KOPT-K1 (cell line): ENCODE measurements around the gene ERC2.
"Not testable (repeated sequence)": the region's sequence is repeated elsewhere in the genome, so short reads cannot be mapped to it uniquely, and the experiment has no call there.

Source experiments
- H3K27ac ChIP-seq: fragments of 200-600 bp; sonication (generic); 2 replicates; pipeline ENCODE4 v1.5.1; 2016; ENCODE audit warnings: antibody characterized with exemption, mild to moderate bottlenecking, low read depth, low read length; ENCODE audit not compliant: poor library complexity, severe bottlenecking
- H3K36me3 ChIP-seq: fragments of 200-600 bp; sonication (generic); 2 replicates; pipeline ENCODE4 v1.5.1; 2017; ENCODE audit warnings: antibody characterized with exemption, mild to moderate bottlenecking, low read length, moderate library complexity; ENCODE audit not compliant: insufficient read depth
- H3K9me3 ChIP-seq: fragments of 200-600 bp; sonication (generic); 2 replicates; pipeline ENCODE4 v1.5.1; 2017; ENCODE audit warnings: antibody characterized with exemption, low read length, mild to moderate bottlenecking; ENCODE audit not compliant: insufficient read depth, poor library complexity, severe bottlenecking

Gene ERC2

GRCh38 chr3:56025326-56025725, 442.9 kb downstream of the ERC2 start:
- H3K27ac ChIP-seq: no peak overlapping the region

GRCh38 chr3:56023546-56023945, 444.7 kb downstream of the ERC2 start:
- Histone ChIP-seq H3K36me3 (no peaks in the 10 kb centered on the region), H3K27ac (no peak overlapping the region), H3K9me3 (no peaks in the 10 kb centered on the region)

More at GRCh38 chr3:56025326-56025725, 442.9 kb downstream of the ERC2 start:
- Histone ChIP-seq H3K9me3 (no peaks in the 10 kb centered on the region), H3K36me3 (no peaks in the 10 kb centered on the region)

- Histone ChIP-seq H3K27ac (no peak overlapping the region), H3K9me3 (no peaks in the 10 kb centered on the region)
These were observed 445.6 kb downstream of the ERC2 start for GRCh38 chr3:56022619-56023018.

GRCh38 chr3:56019490-56020146, 448.6 kb downstream of the ERC2 start:
- no peaks in the 10 kb centered on the region for H3K9me3 ChIP-seq
- H3K27ac ChIP-seq: no peak overlapping the region
- H3K36me3 ChIP-seq: no peaks in the 10 kb centered on the region

More at GRCh38 chr3:56022619-56023018, 445.6 kb downstream of the ERC2 start:
- no peaks in the 10 kb centered on the region for H3K36me3 ChIP-seq

- H3K9me3 ChIP-seq, H3K36me3 ChIP-seq, H3K27ac ChIP-seq: not testable (repeated sequence)
These were observed 452.9 kb downstream of the ERC2 start for GRCh38 chr3:56015374-56015773.

GRCh38 chr3:56012721-56013120, 455.5 kb downstream of the ERC2 start:
- Histone ChIP-seq H3K36me3 (no peaks in the 10 kb centered on the region), H3K27ac (no peak overlapping the region), H3K9me3 (no peaks in the 10 kb centered on the region)

- Histone ChIP-seq H3K9me3 (no peaks in the 10 kb centered on the region), H3K27ac (no peak overlapping the region), H3K36me3 (no peaks in the 10 kb centered on the region)
These were observed 463.0 kb downstream of the ERC2 start for GRCh38 chr3:56005196-56005805.

GRCh38 chr3:56003129-56003528, 465.1 kb downstream of the ERC2 start:
- no peaks in the 10 kb centered on the region for H3K36me3 ChIP-seq
- H3K9me3 ChIP-seq: no peaks in the 10 kb centered on the region
- no peak overlapping the region for H3K27ac ChIP-seq

GRCh38 chr3:56001991-56002390, 466.3 kb downstream of the ERC2 start:
- Histone ChIP-seq H3K27ac (no peak overlapping the region), H3K9me3 (no peaks in the 10 kb centered on the region), H3K36me3 (no peaks in the 10 kb centered on the region)

- Histone ChIP-seq H3K9me3 (no peaks in the 10 kb centered on the region), H3K36me3 (no peaks in the 10 kb centered on the region), H3K27ac (no peak overlapping the region)
These were observed 466.7 kb downstream of the ERC2 start for GRCh38 chr3:56001537-56001936.

- H3K9me3 ChIP-seq: no peaks in the 10 kb centered on the region
- H3K36me3 ChIP-seq: no peaks in the 10 kb centered on the region
- no peak overlapping the region for H3K27ac ChIP-seq
These were observed 478.9 kb downstream of the ERC2 start for GRCh38 chr3:55989366-55989765.

- H3K27ac ChIP-seq: no peak overlapping the region
- no peaks in the 10 kb centered on the region for H3K36me3 ChIP-seq
- H3K9me3 ChIP-seq: no peaks in the 10 kb centered on the region
These were observed 479.4 kb downstream of the ERC2 start for GRCh38 chr3:55988905-55989304.

- no peak overlapping the region for H3K27ac ChIP-seq
- H3K9me3 ChIP-seq: no peaks in the 10 kb centered on the region
- no peaks in the 10 kb centered on the region for H3K36me3 ChIP-seq
These were observed 483.6 kb downstream of the ERC2 start for GRCh38 chr3:55984626-55985025.

GRCh38 chr3:55978953-55979352, 489.3 kb downstream of the ERC2 start:
- Histone ChIP-seq H3K9me3 (no peaks in the 10 kb centered on the region), H3K36me3 (no peaks in the 10 kb centered on the region), H3K27ac (no peak overlapping the region)

GRCh38 chr3:55974421-55975165, 493.7 kb downstream of the ERC2 start:
- Histone ChIP-seq H3K27ac (no peak overlapping the region), H3K36me3 (no peaks in the 10 kb centered on the region), H3K9me3 (no peaks in the 10 kb centered on the region)
